GM18520 (cell line): ENCODE measurements around the gene AGER.
"Not testable (repeated sequence)": the region's sequence is repeated elsewhere in the genome, so short reads cannot be mapped to it uniquely, and the experiment has no call there.

Source experiments
- ATAC-seq: cut with Tn5 transposase; IDR thresholded peaks from one replicate; pipeline ENCODE4 v1.9.1; 2021; ENCODE audit not compliant: unreplicated experiment

AGER gene

DNA sequence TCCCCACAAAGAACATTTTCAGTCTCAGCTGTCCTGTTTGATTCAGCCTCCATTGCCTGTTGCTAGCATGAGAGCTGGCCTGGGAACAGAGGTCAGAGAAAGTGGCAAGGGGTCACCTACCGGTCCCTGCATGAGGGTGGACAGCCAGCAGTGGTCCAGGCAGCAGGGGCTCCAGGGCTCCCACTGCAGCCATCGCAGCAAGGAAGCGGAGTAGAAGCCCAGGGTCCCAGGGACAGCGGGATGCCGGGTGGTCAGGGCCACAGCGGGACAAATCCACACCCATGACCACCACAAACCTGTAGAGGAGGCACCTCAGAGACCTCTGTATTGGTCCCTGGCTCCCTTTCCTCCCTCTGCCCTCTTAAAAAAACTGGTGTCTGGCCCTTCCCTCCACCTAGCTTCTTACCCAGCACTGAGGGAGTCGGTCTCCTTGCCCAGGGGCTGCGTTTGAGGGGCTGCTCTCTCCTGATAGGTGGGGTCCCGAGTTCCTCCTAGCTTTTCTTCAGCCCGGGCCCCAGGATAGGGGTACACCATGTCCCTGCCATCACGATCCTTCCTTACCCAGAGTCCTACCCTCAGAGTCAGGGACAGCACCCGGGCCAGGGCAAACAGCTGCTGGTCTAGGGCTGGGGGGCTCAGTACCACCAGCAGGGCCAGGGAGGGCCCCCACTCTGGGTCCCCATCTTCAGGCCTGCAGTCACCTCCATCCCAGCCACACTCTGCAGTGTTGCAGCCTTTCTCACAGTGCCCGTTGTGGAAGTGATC, 16.8 kb upstream of the AGER start:
- no peak for ATAC-seq

- ATAC-seq: no peak
Observed at GRCh38 chr6:32198866-32199265, 14.8 kb upstream of the AGER start.

GRCh38 chr6:32198345-32198696, 14.3 kb upstream of the AGER start:
- no peak for ATAC-seq

GRCh38 chr6:32196682-32197616, 12.9 kb upstream of the AGER start:
- no peak for ATAC-seq

GRCh38 chr6:32195902-32196681, 12.0 kb upstream of the AGER start:
- peak; percentile 77 for ATAC-seq

GRCh38 chr6:32195652-32195901, 11.5 kb upstream of the AGER start:
- peak; percentile 77 for ATAC-seq

DNA sequence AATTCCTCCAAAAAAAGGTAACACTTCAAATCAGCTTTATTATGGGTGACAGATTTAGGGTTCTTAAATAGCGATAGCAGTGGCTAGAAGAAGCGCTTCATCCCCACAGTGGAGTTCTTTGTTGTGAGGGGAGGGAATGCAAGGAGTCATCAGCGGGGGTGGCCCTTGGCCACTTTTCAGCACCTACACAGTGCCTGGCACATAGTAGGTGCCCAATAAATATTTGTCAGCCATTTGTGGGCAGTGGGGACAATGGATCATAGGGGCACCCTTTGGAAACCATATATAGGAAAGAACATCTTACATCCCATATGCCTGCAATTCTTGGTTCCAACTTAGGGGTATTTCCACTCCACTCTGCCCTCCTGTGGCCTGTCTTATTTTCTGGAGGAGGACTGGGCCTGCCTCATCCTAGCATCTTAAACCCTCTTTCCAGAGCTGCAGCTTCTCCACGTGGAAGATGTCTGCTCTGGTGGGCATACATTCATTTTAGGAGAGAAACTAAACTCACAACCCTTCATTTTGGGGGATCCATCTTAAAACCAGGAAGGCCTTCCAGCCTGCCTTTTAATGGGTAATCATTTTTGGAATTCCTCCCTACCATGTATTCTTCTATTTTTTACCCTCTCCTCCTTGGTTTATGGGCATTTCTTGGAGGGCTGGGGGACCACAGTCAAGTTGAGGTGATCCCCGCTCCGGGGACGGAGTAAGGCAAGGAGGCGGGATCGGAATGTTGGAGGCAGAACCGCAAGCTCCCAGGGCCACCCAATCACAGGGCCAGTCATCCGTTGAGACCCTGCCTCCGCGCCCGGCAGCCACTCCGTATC, 11.0 kb upstream of the AGER start:
- no peak for ATAC-seq

GRCh38 chr6:32194388-32194787, 10.3 kb upstream of the AGER start:
- ATAC-seq: no peak

- not testable (repeated sequence) for ATAC-seq
Observed at GRCh38 chr6:32193096-32193495, 9.0 kb upstream of the AGER start.

DNA sequence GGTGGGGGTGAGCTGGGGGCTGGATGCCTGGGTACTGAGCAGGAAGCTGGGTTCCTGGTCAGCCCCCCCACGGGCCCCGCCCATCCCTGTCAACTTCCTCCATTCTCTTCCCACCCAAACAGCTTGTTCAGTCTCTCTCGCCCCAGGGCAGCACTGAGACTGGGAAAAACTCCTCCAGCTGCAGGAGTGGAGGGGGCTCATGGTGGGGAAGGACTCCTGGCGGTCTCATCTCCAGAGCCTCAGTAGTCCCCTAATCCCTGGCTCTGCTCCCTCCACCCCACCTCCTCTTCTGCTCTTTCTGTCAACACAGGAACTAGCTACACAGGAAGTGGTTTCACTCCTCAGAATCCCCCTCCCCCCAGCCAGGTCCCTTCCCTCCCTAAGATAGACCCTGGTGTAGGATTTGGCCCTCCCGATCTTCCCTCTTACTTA, 8.6 kb upstream of the AGER start, which contains the start of gene GPSM3:
TSS of gene GPSM3 (minus strand) at position 36 of the 432 bp plus-strand sequence. CDS start 130 bp downstream, outside the sequence.
- ATAC-seq: no peak

DNA sequence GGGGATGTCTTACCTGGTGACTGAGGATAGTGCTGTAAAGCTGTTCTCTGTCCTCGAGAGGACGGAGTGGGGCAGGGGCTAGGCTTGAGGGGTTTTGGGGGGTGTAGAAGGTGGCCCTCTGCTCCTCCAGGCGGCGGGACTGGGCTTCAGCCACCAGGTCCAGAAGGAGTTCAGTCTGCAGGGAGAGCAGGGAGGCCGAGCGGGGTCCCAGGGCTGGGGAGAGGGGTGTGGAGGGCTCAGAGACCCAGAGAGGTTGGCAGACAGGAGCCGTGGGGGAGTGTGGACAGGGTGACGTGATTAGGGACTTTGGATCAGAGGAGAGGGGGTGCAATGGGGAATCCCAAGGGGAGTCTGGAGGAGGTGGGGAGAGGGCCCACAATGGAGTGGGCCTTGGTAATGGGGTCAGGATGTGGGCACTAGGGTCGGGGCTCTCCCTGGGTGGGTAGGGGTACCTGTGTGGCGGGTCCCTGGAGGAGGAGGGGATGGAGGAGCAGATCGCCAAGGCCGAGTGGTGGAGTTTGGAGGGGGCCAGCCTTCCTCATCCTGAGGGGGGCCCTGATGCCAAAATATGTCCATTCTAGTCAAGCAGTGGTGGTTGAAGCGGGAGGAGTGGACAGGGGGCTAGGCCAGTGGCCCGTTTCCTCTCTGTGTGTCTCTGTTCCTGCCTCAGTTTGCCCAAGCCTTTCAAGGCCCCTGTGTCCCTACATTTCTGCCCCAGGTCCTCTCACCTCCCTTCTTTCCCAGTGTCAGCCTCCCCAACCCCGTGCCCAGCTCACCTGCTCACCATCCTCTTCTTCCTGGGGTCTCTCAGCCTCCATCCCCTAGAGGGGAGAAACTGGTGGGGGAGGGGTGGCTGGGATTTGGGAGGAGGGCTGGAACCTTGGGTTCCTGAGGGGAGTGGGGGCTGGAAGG, 7.9 kb upstream of the AGER start:
- no peak for ATAC-seq

DNA sequence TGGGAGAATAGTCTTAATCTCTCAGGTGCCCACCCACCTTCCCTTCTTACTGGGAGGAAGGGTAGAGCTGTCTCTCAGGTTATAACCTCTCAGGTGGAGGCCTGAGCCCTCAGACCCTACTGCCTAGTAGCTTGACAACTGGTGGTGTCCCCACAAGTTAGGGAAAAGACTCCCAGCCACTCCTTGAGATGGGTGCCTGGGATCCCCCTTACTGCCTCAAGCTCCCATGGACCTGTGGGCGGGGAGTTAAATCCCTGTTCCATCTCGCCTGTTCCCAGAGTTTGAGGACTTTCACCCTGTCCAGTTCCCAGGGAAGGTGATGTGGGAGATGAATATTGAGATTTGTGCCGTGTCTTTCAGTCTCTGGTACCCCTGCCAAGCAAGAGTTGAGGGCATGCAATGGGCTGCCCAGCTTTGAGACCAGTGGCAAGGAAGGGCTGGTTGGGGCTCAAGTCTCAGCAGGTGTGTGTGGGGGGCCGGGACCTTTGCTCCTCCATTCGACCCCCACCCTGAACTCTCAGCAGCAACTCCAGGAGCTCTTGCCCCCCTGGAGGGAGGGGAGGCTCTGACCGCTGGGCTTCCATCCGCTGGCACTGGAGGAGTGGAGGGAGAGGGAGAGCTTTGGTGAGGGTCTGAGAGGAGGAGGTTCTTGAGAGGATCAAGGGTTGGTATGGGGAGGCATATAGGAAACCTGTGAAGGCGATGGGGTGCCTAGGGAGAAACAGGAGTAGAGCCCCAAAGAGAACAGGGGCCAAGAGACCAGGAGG, 7.0 kb upstream of the AGER start:
- ATAC-seq: no peak

DNA sequence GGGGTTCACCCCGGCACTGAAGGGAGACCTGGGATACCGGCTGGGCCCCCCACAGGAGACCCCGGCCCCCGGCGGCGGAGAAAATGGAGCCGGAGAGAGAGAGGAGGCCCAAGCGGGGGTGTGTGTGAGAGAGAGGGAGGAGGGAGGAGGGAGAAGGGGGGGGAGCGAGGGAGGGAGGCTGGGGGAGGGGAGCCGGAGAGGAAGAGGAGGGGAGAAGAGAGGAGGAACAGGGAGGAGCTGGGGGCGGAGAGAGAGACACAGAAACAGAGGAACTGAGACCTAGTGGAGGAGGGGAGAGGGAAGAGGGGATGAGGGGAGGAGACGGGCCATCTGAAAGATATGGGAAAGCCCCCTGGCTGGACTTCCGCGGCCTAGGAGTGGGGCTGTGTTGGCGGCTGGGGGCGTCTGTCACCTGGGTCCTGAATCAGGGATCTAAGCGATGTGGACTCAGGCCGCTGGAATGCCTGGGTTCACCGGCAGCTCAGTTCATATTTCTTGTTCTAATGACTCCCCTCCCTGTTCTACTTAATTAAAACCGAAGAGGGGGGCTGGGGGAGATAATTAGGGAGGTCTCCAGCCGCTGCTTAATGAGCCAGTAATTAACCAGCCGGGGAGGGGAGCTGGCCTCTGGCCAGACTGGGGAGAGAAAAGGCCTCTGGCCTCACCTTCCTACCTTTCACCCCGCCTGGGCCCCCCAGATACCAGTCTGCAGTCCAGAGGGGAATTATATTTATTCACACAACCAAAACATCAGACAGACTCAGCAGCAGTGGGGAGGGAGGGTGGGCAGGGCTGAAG, 6.2 kb upstream of the AGER start, which contains the start of gene PBX2:
TSS of gene PBX2 (minus strand) at position 149 of the 798 bp plus-strand sequence. CDS start 287 bp downstream, outside the sequence.
- ATAC-seq: no peak

- ATAC-seq: no peak
Observed at GRCh38 chr6:32189742-32190053, 5.6 kb upstream of the AGER start.

- ATAC-seq: no peak
Observed at GRCh38 chr6:32189069-32189741, 5.2 kb upstream of the AGER start.

GRCh38 chr6:32188381-32189068, 4.5 kb upstream of the AGER start:
- no peak for ATAC-seq
